PC-3 (cell line): ENCODE results near the gene CDHR2. TPM values are rescaled to one million over a fixed set of nuclear protein-coding genes. Genes with fewer than 3 reads are reported as not detected.

Experiments
- ATAC-seq: fragments of 200-7000 bp; cut with Tn5 transposase; 2 replicates; pipeline ENCODE4 v1.9.1; 2020; ENCODE audit warnings: mild to moderate bottlenecking, moderate library complexity
- BruUV-seq: library from RNA; stranded (reverse); fragments of 400-500 nt; replicated peaks from 2 replicates; lab custom pipeline; 2021; lab: Mats Ljungman, UMichigan
- CTCF ChIA-PET: fragments of 300-600 bp; sonication (Branson Sonifier 250); formaldehyde crosslinking; loops from one replicate; lab custom pipeline; 2022; ENCODE audit warnings: antibody characterized with exemption; lab: Charles Lee
- POLR2A ChIA-PET: fragments of 300-600 bp; sonication (Branson Sonifier 250); formaldehyde crosslinking; loops from one replicate; lab custom pipeline; 2022; ENCODE audit warnings: antibody characterized with exemption; ENCODE audit not compliant: unreplicated experiment; lab: Charles Lee
- DNase-seq: peaks from one replicate; pipeline ENCODE4 v3.0.0-alpha.2; 2015
- H2AFZ ChIP-seq: fragments of 300-600 bp; sonication (generic); 2 replicates; pipeline ENCODE4 v1.6.0; 2016; ENCODE audit warnings: antibody characterized with exemption, low read length
- H3F3A ChIP-seq: fragments of 300-600 bp; sonication (generic); one replicate; pipeline ENCODE4 v1.6.0; 2017; ENCODE audit warnings: antibody characterized with exemption, low read length, control low read depth, mild to moderate bottlenecking; ENCODE audit not compliant: unreplicated experiment
- H3K27ac ChIP-seq: fragments of 300-600 bp; sonication (generic); 2 replicates; pipeline ENCODE4 v1.5.1; 2016; ENCODE audit warnings: mild to moderate bottlenecking, low read length
- H3K27me3 ChIP-seq: fragments of 300-600 bp; sonication (generic); 2 replicates; pipeline ENCODE4 v1.6.1; 2016; ENCODE audit warnings: low read length, mixed read lengths
- H3K36me3 ChIP-seq: fragments of 300-600 bp; sonication (generic); 2 replicates; pipeline ENCODE4 v1.6.1; 2016; ENCODE audit warnings: low read depth, mixed run types, low read length, mixed read lengths
- H3K4me1 ChIP-seq: fragments of 300-600 bp; sonication (generic); 2 replicates; pipeline ENCODE4 v1.5.1; 2016; ENCODE audit warnings: low read length; ENCODE audit not compliant: insufficient read depth
- H3K4me2 ChIP-seq: fragments of 300-600 bp; sonication (generic); 2 replicates; pipeline ENCODE4 v1.6.0; 2016; ENCODE audit warnings: low read length
- H3K4me3 ChIP-seq: fragments of 300-600 bp; sonication (generic); 2 replicates; pipeline ENCODE4 v1.5.1; 2016; ENCODE audit warnings: mild to moderate bottlenecking, low read length, mixed read lengths
- H3K79me2 ChIP-seq: fragments of 300-600 bp; sonication (generic); 2 replicates; pipeline ENCODE4 v1.6.1; 2017; ENCODE audit warnings: low read length, mixed read lengths
- H3K9ac ChIP-seq: fragments of 300-600 bp; sonication (generic); 2 replicates; pipeline ENCODE4 v1.6.0; 2016; ENCODE audit warnings: mild to moderate bottlenecking, low read length
- H3K9me2 ChIP-seq: fragments of 300-600 bp; sonication (generic); replicated peaks from 2 replicates; pipeline ENCODE4 v1.6.1; 2016; ENCODE audit warnings: mixed run types, low read length, mixed read lengths
- H3K9me3 ChIP-seq: fragments of 300-600 bp; sonication (generic); 2 replicates; pipeline ENCODE4 v1.6.1; 2016; ENCODE audit warnings: low read length, mixed read lengths
- H4K20me1 ChIP-seq: fragments of 300-600 bp; sonication (generic); 2 replicates; pipeline ENCODE4 v1.6.1; 2016; ENCODE audit warnings: low read length, mixed read lengths
- CTCF ChIP-seq: fragments of 300-600 bp; sonication (generic); conservative IDR thresholded peaks from 2 replicates; pipeline ENCODE4 v1.5.1; 2017; ENCODE audit warnings: antibody characterized with exemption, low read depth, mild to moderate bottlenecking, low read length
- EZH2 ChIP-seq: fragments of 300-600 bp; sonication (generic); IDR thresholded peaks from one replicate; pipeline ENCODE4 v1.6.1; 2017; ENCODE audit warnings: antibody characterized with exemption, mild to moderate bottlenecking, low read length; ENCODE audit not compliant: unreplicated experiment
- EZH2phosphoT487 ChIP-seq: fragments of 300-600 bp; sonication (generic); IDR thresholded peaks from 2 replicates; pipeline ENCODE4 v1.6.1; 2018; ENCODE audit warnings: mild to moderate bottlenecking, antibody characterized with exemption, low read length, borderline replicate concordance
- intact Hi-C: fragments of 100-400 bp; cut with micrococcal nuclease; formaldehyde crosslinking; loops from 2 replicates; pipeline ENCODE4 v1.9.0; 2023
- total RNA-seq: library from RNA; depleted of rRNA; stranded (reverse); fragments of >200 nt; gene quantifications from 2 replicates; pipeline ENCODE4 v1.2.3, GENCODE V29; 2014

CDHR2 gene
- total RNA-seq, 1 experiment from 2014 or later, result 0.07 TPM

DNA sequence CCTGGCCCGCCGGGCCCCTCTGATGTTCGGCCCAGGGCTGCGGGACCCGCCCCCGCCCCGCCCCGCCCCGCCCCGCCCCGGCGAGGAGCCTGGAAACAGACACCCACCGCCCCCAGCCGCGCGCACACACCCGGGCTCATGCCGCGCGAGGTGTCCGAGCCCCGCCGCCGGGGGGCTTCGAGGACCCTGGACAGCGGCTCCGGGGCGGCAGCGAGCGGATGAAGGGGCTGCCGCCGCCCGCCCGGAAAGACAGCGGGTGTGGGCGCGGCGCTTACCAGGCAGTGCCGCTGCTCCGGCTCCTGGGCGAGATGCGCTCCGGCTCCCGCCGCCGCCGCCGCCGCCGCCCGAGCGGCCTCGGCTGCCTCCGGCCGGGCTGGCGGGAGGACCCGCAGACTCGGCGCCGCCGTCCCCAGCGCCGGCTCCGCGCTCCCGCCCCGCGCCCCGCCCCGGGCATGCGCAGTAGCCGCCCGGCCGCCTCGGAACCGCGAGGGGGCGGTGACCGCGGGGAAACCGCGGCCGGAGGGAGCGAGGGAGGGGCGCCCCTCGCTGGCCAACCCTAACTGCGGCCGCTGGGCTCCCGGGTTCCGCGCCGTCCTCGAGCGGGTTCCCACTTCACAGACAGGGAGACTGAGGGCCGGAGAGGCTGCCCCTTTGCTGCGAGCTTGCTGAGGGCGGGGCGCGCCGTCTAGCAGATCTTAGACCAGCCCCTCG, 60.7 kb downstream of the CDHR2 start, which contains the start of gene GPRIN1:
Gene GPRIN1, minus strand, starts transcription at position 433 of the 711 bp plus-strand sequence. CDS start 10,322 bp downstream, outside the sequence.
- no TSS peak for BruUV-seq
- H2AFZ ChIP-seq, result peak within 1 kb of the TSS; percentile 91
- H3K4me1 ChIP-seq, result peaks cover 21% of the 10 kb centered on the region
- H3K27me3 ChIP-seq, result no peaks in the 10 kb centered on the region
- H3K9me3 ChIP-seq, result no peaks in the 10 kb centered on the region
- H3K9ac ChIP-seq, result peak within 1 kb of the TSS; percentile 53
- H3K27ac ChIP-seq, result no peak within 1 kb of the TSS
- TF ChIP-seq CTCF (peak; percentile 28; the same call in 1 of the 2 replicates), EZH2 (no peak)
- ATAC-seq (peak; percentile 72), DNase-seq (peak; percentile 68)
- no peaks in the 10 kb centered on the region for H3K36me3 ChIP-seq
- peak within 1 kb of the TSS; percentile 92 for H3K4me2 ChIP-seq
- intact Hi-C loops, result no loop called here
- 0 out of 2 replicates have a peak, but pooled peaks cover 6% of the 10 kb centered on the region for H3K79me2 ChIP-seq
- ChIA-PET POLR2A (no interaction called here), CTCF (no interaction called here)
- no peaks in the 10 kb centered on the region for H3F3A ChIP-seq
- peaks cover 11% of the 10 kb centered on the region for H4K20me1 ChIP-seq
- H3K9me2 ChIP-seq, result no peaks in the 10 kb centered on the region
- peak within 1 kb of the TSS; percentile 77 for H3K4me3 ChIP-seq

DNA sequence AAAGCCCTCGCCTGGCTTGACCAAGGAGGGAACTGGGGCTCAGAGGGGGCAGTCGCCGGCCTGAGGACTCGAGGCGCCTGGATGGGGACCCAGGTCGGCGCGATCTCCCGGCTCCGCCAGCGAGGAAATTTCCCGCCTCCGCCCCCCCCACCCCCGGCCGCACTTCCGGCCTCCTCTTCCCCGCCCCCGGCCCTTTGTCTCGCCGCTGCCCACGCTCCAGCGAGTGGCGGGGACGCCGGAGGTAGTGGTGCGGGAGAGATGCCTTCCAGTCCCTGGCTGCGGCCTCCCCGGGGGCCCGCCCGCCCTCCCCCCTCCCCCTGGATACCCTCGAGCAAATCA, 61.3 kb downstream of the CDHR2 start:
- no TSS peak for BruUV-seq
- POLR2A ChIA-PET, result no interaction called here
- Histone ChIP-seq H4K20me1 (peaks cover 11% of the 10 kb centered on the region), H3K9me3 (no peaks in the 10 kb centered on the region), H3K4me3 (peak overlapping the region; percentile 77), H2AFZ (peak overlapping the region; percentile 91), H3K9ac (peak overlapping the region; percentile 53), H3K27me3 (no peaks in the 10 kb centered on the region), H3K4me1 (peaks cover 25% of the 10 kb centered on the region), H3K79me2 (0 out of 2 replicates have a peak, but pooled peaks cover 6% of the 10 kb centered on the region), H3K36me3 (no peaks in the 10 kb centered on the region), H3K27ac (no peak overlapping the region), H3K4me2 (peak overlapping the region; percentile 92), H3K9me2 (no peaks in the 10 kb centered on the region), H3F3A (no peaks in the 10 kb centered on the region)
- intact Hi-C loops, result no loop called here
- DNase-seq (no peak), ATAC-seq (no peak)
- TF ChIP-seq CTCF (no peak), EZH2phosphoT487 (no peak)
- CTCF ChIA-PET, result no interaction called here

DNA sequence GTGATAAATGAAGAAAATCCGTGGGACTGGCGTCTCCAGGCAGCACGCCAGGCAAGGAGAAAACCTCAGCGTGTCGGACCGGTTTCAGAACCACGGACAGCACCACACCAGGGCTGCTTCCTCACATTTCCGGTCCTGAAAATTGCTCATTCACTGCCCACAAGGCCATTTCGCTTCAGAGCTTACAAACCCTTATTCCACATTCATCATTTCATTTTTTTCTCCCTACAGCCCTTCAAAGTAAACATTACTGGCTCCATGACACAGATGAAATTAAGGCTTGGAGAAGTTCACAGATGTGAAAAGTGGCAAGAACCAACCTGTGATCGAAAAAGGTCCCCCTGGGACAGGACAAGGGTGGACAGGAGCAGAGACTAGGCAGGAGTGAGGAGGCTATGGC, 62.3 kb downstream of the CDHR2 start:
- TF ChIP-seq EZH2, result no peak
- no peak for TF ChIP-seq CTCF
- TF ChIP-seq EZH2phosphoT487, result no peak
- Histone ChIP-seq H3K27me3 (no peaks in the 10 kb centered on the region), H3K9me3 (no peaks in the 10 kb centered on the region), H3K9me2 (no peaks in the 10 kb centered on the region), H3K27ac (no peak overlapping the region), H4K20me1 (peaks cover 11% of the 10 kb centered on the region), H2AFZ (no peak overlapping the region), H3K79me2 (0 out of 2 replicates have a peak, but pooled peaks cover 6% of the 10 kb centered on the region), H3K4me1 (peaks cover 27% of the 10 kb centered on the region), H3K36me3 (no peaks in the 10 kb centered on the region), H3F3A (no peaks in the 10 kb centered on the region), H3K4me3 (no peak overlapping the region), H3K9ac (no peak overlapping the region), H3K4me2 (no peak overlapping the region)
- no peak for ATAC-seq
- ChIA-PET POLR2A (no interaction called here), CTCF (no interaction called here)
- peak; percentile 85 for DNase-seq
- no TSS peak for BruUV-seq
- intact Hi-C loops, result no loop called here
